Progenitor cell of endocrine pancreas (in vitro differentiated cells): ENCODE results near the gene CYP1A1. TPM values are rescaled to one million over a fixed set of nuclear protein-coding genes. Genes with fewer than 3 reads are reported as not detected.

Experiments
- DNase-seq: peaks from one replicate; pipeline ENCODE4 v3.0.0; 2021; ENCODE audit warnings: low spot score; ENCODE audit not compliant: unreplicated experiment
- H3K27ac Mint-ChIP-seq: 2 replicates; pipeline ENCODE4 v1.8.0; 2021; ENCODE audit warnings: mild to moderate bottlenecking, moderate library complexity, mixed read lengths
- H3K27me3 Mint-ChIP-seq: 2 replicates; pipeline ENCODE4 v1.8.0; 2021; ENCODE audit warnings: mixed read lengths
- H3K36me3 Mint-ChIP-seq: 2 replicates; pipeline ENCODE4 v1.8.0; 2022; ENCODE audit warnings: mixed read lengths; ENCODE audit not compliant: insufficient read depth
- H3K4me1 Mint-ChIP-seq: 2 replicates; pipeline ENCODE4 v1.8.0; 2021; ENCODE audit warnings: low read depth, mixed read lengths
- H3K4me3 Mint-ChIP-seq: 2 replicates; pipeline ENCODE4 v1.8.0; 2021; ENCODE audit warnings: low read depth, mild to moderate bottlenecking, moderate library complexity, mixed read lengths
- H3K9me3 Mint-ChIP-seq: 2 replicates; pipeline ENCODE4 v1.8.0; 2021; ENCODE audit warnings: low read depth, mixed read lengths
- total RNA-seq: library from RNA; stranded (reverse); gene quantifications from 2 replicates; pipeline ENCODE4 v1.2.1, GENCODE V29; 2021
- TF ChIP-seq, protein P1 (sequence below): fragments of 200-600 bp; sonication (generic); IDR thresholded peaks from one replicate; pipeline ENCODE4 v1.5.0; 2021; ENCODE audit warnings: antibody characterized with exemption, mild to moderate bottlenecking; ENCODE audit not compliant: unreplicated experiment

The CYP1A1 gene
- total RNA-seq, 1 donor from 2014 or later, result 1.5 TPM

DNA sequence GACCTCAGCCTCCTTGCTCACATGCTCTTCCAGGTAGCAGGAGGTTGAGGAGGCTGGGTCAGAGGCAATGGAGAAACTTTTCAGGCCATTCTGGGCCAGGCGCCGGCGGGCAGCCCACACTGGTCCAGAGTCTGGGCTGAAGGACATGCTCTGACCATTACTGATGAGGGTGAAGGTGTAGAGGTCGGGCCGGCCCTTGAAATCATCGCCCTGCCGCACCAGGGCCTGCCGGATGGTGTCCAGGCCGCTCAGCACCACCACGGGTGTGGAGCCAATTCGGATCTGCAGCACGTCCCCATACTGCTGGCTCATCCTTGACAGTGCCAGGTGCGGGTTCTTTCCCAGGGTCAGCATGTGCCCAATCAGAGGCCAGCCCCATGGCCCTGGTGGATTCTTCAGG lies 2.7 kb downstream of the CYP1A1 start:
- Mint-ChIP-seq H3K4me1 (peaks cover 5% of the 10 kb centered on the region), H3K27me3 (peaks cover 37% of the 10 kb centered on the region), H3K9me3 (no peaks in the 10 kb centered on the region), H3K27ac (no peak overlapping the region), H3K36me3 (no peaks in the 10 kb centered on the region), H3K4me3 (no peak overlapping the region)
- no peak for DNase-seq
- TF ChIP-seq, protein P1, sequence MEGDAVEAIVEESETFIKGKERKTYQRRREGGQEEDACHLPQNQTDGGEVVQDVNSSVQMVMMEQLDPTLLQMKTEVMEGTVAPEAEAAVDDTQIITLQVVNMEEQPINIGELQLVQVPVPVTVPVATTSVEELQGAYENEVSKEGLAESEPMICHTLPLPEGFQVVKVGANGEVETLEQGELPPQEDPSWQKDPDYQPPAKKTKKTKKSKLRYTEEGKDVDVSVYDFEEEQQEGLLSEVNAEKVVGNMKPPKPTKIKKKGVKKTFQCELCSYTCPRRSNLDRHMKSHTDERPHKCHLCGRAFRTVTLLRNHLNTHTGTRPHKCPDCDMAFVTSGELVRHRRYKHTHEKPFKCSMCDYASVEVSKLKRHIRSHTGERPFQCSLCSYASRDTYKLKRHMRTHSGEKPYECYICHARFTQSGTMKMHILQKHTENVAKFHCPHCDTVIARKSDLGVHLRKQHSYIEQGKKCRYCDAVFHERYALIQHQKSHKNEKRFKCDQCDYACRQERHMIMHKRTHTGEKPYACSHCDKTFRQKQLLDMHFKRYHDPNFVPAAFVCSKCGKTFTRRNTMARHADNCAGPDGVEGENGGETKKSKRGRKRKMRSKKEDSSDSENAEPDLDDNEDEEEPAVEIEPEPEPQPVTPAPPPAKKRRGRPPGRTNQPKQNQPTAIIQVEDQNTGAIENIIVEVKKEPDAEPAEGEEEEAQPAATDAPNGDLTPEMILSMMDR, result no peak

DNA sequence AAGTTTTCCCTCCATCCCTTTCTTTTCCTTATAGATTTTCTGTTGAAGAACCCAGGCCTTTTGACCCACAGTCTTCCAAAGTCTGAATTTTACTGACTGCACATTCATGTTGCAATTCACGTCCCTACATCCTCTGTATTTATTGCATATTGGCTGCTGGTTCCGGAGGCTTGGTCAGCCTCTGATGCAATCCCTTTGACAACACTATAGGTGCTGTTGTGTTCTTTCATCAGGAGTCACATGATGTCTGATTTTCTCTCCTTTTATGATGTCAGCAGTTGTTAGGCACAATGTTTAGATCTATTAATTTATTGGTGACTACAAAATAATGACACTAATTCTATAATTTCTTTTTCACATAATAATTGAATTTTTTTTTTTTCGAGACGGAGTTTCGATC lies 8.7 kb downstream of the CYP1A1 start:
- H3K4me3 Mint-ChIP-seq, result no peak overlapping the region
- peaks cover 21% of the 10 kb centered on the region for H3K27me3 Mint-ChIP-seq
- no peaks in the 10 kb centered on the region for H3K4me1 Mint-ChIP-seq
- no peaks in the 10 kb centered on the region for H3K9me3 Mint-ChIP-seq
- DNase-seq, result no peak
- no peaks in the 10 kb centered on the region for H3K36me3 Mint-ChIP-seq
- H3K27ac Mint-ChIP-seq, result no peak overlapping the region
- TF ChIP-seq, protein P1, result no peak

DNA sequence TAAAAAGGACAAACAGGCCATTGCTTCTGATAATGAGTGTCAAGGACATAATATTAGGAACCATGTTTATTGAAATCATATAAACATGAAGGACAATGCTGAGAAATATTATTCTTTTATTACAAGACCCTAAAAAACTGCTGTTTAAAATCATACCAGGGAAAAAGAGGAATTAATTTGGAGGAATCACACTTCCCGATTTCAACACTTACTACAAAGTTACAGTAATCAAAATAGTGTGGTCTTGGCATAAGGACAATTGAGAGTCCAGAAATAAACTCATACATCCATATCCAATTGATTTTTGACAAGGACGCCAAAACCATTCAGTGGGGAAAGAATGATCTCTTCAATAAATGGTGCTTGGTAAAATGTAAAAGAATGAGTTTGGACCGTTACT lies 13.0 kb downstream of the CYP1A1 start:
- TF ChIP-seq, protein P1, result no peak
- Mint-ChIP-seq H3K4me1 (no peaks in the 10 kb centered on the region), H3K9me3 (no peaks in the 10 kb centered on the region)

DNA sequence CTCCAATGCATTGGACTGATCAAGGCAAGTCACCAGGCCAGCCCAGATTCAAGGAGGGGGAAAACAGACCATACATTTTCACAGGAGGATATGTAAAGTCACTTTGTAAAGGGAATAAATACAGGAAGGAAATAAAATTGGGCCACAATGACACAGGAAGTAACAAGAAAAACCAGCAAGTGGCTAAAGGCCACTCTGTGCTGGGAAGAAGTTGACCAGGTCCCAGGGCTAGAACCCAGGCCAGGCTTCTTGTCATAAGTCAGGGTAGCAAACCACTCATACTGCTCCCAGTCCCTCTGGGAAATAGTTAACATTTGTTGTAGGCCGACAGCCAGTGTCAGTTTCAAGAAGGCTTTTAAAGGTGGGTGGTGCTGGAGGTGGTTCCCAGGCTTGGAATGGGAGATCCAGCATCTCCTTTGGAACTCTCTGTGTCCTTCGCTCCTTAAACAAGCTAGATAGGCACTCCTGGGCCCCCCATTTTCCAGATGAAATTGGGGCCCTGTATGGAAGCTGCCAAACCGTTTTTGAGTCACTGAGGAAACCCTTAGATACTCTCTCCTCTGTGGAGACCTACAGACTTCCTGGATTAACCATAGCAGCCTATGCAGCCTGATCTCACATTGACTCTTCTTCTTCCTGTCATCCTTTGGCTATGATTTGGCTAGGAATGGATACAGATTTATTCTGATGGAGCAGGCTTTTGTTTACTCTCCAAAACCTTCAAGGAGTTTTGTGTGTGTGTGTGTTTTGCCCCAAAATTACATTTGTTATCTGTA lies 14.8 kb downstream of the CYP1A1 start:
- no peaks in the 10 kb centered on the region for H3K4me1 Mint-ChIP-seq
- no peaks in the 10 kb centered on the region for H3K9me3 Mint-ChIP-seq
- no peaks in the 10 kb centered on the region for H3K36me3 Mint-ChIP-seq
- DNase-seq, result no peak
- H3K27me3 Mint-ChIP-seq, result peaks cover 43% of the 10 kb centered on the region
- H3K4me3 Mint-ChIP-seq, result no peak overlapping the region
- TF ChIP-seq, protein P1, result no peak
- no peak overlapping the region for H3K27ac Mint-ChIP-seq

More for the DNA sequence above, 13.0 kb downstream of the CYP1A1 start:
- Mint-ChIP-seq H3K4me3 (no peak overlapping the region), H3K27me3 (peaks cover 31% of the 10 kb centered on the region), H3K36me3 (no peaks in the 10 kb centered on the region), H3K27ac (no peak overlapping the region)
- no peak for DNase-seq

DNA sequence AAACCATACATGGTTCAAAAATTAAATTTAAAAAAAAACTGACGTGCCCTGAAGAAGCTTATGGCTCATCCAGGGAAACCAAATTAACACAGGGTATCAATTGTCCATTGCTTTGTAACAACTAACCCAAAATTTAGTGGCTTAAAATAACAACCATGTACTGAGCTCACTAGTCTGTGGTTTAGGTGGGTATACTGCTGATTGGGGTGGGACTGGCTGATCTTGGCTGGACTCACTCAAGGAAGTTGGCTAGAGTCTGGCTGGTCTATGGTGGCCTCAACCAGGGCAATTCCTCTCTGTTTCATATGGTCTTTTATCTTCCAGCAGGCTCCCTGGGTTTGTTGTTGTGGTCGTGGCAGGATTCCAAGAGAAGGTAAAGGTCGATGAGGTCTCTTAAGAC lies 15.4 kb downstream of the CYP1A1 start:
- no peak overlapping the region for H3K27ac Mint-ChIP-seq
- no peak for DNase-seq
- TF ChIP-seq, protein P1, result no peak
- no peaks in the 10 kb centered on the region for H3K9me3 Mint-ChIP-seq
- H3K36me3 Mint-ChIP-seq, result no peaks in the 10 kb centered on the region
- H3K4me1 Mint-ChIP-seq, result no peaks in the 10 kb centered on the region
- no peak overlapping the region for H3K4me3 Mint-ChIP-seq
- peaks cover 48% of the 10 kb centered on the region for H3K27me3 Mint-ChIP-seq
